Measurements from ENCODE around the gene CHD6.

Gene CHD6

DNA sequence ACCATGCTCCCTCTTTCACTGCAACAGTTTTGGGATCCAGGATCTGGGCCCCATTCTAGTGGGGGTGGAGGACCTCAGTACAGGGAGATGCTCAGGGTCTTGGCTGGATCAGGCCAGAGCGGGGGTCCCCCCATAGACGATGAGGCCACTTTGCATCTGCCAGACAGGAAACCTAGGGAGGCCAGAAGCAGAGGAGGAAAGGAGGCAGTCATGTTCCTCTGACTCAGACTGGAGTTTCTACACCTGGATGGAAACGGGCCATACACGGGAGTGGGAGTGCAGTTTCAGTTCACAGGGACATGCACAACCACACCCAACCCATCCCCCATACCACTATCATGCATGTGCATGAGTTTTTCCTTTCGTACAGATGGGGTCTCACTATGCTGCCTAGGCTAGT is 248.0 kb downstream of the CHD6 start:
- TF ChIP-seq, protein P1, sequence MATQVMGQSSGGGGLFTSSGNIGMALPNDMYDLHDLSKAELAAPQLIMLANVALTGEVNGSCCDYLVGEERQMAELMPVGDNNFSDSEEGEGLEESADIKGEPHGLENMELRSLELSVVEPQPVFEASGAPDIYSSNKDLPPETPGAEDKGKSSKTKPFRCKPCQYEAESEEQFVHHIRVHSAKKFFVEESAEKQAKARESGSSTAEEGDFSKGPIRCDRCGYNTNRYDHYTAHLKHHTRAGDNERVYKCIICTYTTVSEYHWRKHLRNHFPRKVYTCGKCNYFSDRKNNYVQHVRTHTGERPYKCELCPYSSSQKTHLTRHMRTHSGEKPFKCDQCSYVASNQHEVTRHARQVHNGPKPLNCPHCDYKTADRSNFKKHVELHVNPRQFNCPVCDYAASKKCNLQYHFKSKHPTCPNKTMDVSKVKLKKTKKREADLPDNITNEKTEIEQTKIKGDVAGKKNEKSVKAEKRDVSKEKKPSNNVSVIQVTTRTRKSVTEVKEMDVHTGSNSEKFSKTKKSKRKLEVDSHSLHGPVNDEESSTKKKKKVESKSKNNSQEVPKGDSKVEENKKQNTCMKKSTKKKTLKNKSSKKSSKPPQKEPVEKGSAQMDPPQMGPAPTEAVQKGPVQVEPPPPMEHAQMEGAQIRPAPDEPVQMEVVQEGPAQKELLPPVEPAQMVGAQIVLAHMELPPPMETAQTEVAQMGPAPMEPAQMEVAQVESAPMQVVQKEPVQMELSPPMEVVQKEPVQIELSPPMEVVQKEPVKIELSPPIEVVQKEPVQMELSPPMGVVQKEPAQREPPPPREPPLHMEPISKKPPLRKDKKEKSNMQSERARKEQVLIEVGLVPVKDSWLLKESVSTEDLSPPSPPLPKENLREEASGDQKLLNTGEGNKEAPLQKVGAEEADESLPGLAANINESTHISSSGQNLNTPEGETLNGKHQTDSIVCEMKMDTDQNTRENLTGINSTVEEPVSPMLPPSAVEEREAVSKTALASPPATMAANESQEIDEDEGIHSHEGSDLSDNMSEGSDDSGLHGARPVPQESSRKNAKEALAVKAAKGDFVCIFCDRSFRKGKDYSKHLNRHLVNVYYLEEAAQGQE (IDR thresholded peaks at IDR 0.05; ENCODE audit: low read depth): no peak
- TF ChIP-seq YY1 (IDR thresholded peaks at IDR 0.05; ENCODE audit: low read depth) (no peak), TEAD4 (IDR thresholded peaks at IDR 0.05) (no peak), FOXM1 (IDR thresholded peaks at IDR 0.05; ENCODE audit: borderline replicate concordance, low read depth) (no peak), NFIC (IDR thresholded peaks at IDR 0.05) (no peak), EGR1 (IDR thresholded peaks at IDR 0.05) (no peak), TCF12 (IDR thresholded peaks at IDR 0.05; ENCODE audit: low read depth) (no peak), CREB1 (IDR thresholded peaks at IDR 0.05; ENCODE audit: low read depth) (no peak), CEBPB (IDR thresholded peaks at IDR 0.05) (no peak)
- TF ChIP-seq, protein P2, sequence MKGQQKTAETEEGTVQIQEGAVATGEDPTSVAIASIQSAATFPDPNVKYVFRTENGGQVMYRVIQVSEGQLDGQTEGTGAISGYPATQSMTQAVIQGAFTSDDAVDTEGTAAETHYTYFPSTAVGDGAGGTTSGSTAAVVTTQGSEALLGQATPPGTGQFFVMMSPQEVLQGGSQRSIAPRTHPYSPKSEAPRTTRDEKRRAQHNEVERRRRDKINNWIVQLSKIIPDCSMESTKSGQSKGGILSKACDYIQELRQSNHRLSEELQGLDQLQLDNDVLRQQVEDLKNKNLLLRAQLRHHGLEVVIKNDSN (IDR thresholded peaks at IDR 0.05): no peak
- TF ChIP-seq, protein P3, sequence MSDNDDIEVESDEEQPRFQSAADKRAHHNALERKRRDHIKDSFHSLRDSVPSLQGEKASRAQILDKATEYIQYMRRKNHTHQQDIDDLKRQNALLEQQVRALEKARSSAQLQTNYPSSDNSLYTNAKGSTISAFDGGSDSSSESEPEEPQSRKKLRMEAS (IDR thresholded peaks at IDR 0.05): no peak

DNA sequence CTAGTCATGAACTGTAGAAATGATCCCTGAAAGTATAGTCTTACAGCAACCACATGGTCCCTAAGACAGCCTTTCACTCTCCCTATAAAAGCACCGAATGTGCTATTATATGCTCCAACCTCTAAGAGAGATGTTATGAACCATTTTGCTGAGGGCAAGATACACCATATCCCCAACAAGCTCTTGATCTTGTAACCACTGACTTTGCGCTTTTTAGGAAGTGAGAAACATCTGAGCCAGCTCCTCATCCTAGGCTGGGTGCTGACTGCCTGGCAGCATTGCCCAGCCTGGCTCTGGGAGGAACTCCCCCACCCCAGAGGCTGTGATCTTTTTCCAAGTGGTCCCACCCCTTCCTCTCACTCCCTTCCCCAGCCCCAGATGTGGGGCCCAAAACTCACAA is 248.5 kb downstream of the CHD6 start:
- TF ChIP-seq NFIC (IDR thresholded peaks at IDR 0.05) (no peak), TEAD4 (IDR thresholded peaks at IDR 0.05) (no peak), EGR1 (IDR thresholded peaks at IDR 0.05) (no peak), FOXM1 (IDR thresholded peaks at IDR 0.05; ENCODE audit: borderline replicate concordance, low read depth) (no peak), YY1 (IDR thresholded peaks at IDR 0.05; ENCODE audit: low read depth) (no peak), ZBTB7A (IDR thresholded peaks at IDR 0.05; ENCODE audit: low read depth) (no peak)
- TF ChIP-seq, protein P3 (IDR thresholded peaks at IDR 0.05): no peak
- TF ChIP-seq, protein P1 (IDR thresholded peaks at IDR 0.05; ENCODE audit: low read depth): no peak

DNA sequence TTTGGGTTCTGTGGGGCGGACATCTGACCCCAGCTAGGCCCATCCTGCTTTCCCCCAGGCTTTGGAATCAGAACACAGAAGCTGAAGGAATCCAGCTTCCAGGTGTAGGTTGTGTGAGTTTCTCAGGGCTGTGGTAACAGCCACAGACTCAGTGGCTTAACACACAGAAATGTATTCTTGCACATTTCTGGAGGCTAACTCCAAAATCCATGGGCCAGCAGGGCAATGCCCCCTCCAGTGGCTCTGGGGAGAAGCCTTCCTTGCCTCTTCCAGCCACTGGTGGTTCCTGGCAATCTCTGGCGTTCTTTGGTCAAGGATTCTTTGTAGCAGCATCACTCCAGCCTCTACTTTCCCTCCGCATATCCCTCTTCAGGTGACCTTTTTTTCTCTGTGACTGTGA is 250.2 kb downstream of the CHD6 start:
- TF ChIP-seq RAD21 (IDR thresholded peaks at IDR 0.05; ENCODE audit: low read depth) (no peak), CEBPB (IDR thresholded peaks at IDR 0.05) (no peak), TEAD4 (IDR thresholded peaks at IDR 0.05) (no peak), NFIC (IDR thresholded peaks at IDR 0.05) (no peak), TCF12 (IDR thresholded peaks at IDR 0.05; ENCODE audit: low read depth) (no peak), TAF1 (IDR thresholded peaks at IDR 0.05; ENCODE audit: low read depth) (no peak), EGR1 (IDR thresholded peaks at IDR 0.05) (no peak), EP300 (IDR thresholded peaks at IDR 0.05; ENCODE audit: borderline replicate concordance) (no peak), CREB1 (IDR thresholded peaks at IDR 0.05; ENCODE audit: low read depth) (no peak), YY1 (IDR thresholded peaks at IDR 0.05; ENCODE audit: low read depth) (no peak), FOXM1 (IDR thresholded peaks at IDR 0.05; ENCODE audit: borderline replicate concordance, low read depth) (no peak), ZBTB7A (IDR thresholded peaks at IDR 0.05; ENCODE audit: low read depth) (no peak)
- TF ChIP-seq, protein P2 (IDR thresholded peaks at IDR 0.05): no peak
- TF ChIP-seq, protein P3 (IDR thresholded peaks at IDR 0.05): no peak
- TF ChIP-seq, protein P1 (IDR thresholded peaks at IDR 0.05; ENCODE audit: low read depth): no peak

DNA sequence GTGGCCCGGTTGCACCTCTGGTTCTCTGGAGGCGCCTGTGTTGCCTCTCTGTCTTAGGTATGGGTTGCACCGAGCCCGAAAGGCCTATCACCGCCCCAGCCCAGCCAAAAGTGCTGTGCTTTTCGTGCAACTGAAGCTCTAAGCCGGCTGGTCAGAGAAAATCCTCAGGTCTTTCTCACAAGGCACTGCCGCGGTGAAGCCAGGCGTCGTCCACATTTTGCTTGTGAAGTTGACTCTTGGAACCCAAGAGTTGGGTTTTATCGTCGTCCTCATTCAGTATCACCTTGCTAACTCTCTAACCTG is 250.8 kb downstream of the CHD6 start:
- TF ChIP-seq, protein P3 (IDR thresholded peaks at IDR 0.05): no peak
- TF ChIP-seq EGR1 (IDR thresholded peaks at IDR 0.05) (no peak), YY1 (IDR thresholded peaks at IDR 0.05; ENCODE audit: low read depth) (no peak), TAF1 (IDR thresholded peaks at IDR 0.05; ENCODE audit: low read depth) (no peak), TEAD4 (IDR thresholded peaks at IDR 0.05) (no peak), TCF12 (IDR thresholded peaks at IDR 0.05; ENCODE audit: low read depth) (no peak), NFIC (IDR thresholded peaks at IDR 0.05) (no peak)
- TF ChIP-seq, protein P2 (IDR thresholded peaks at IDR 0.05): no peak

Measured in Ishikawa (cell line).